Hepatocyte (in vitro differentiated cells): ENCODE data around the gene ARHGAP22. TPM values are rescaled to one million over a fixed set of nuclear protein-coding genes. Genes with fewer than 3 reads are reported as not detected.

Experiments used
- DNase-seq: peaks from one replicate; pipeline ENCODE4 v3.0.0-alpha.2; 2016; ENCODE audit warnings: low spot score
- H2AFZ ChIP-seq: fragments of 200-600 bp; sonication (generic); 2 replicates; pipeline ENCODE4 v1.6.0; 2016; ENCODE audit warnings: antibody characterized with exemption, mild to moderate bottlenecking
- H3K27ac ChIP-seq: fragments of 200-600 bp; sonication (generic); 2 replicates; pipeline ENCODE4 v1.5.1; 2016; ENCODE audit warnings: mild to moderate bottlenecking
- H3K27me3 ChIP-seq: fragments of 200-600 bp; sonication (generic); 2 replicates; pipeline ENCODE4 v1.6.1; 2016
- H3K36me3 ChIP-seq: fragments of 200-600 bp; sonication (generic); replicated peaks from 2 replicates; pipeline ENCODE4 v1.5.1; 2016; ENCODE audit warnings: low read depth; ENCODE audit not compliant: insufficient read depth
- H3K4me1 ChIP-seq: fragments of 200-600 bp; sonication (generic); 2 replicates; pipeline ENCODE4 v1.5.1; 2016; ENCODE audit warnings: mild to moderate bottlenecking, moderate library complexity; ENCODE audit not compliant: insufficient read depth
- H3K4me2 ChIP-seq: fragments of 200-600 bp; sonication (generic); 2 replicates; pipeline ENCODE4 v1.6.0; 2016
- H3K4me3 ChIP-seq: fragments of 200-600 bp; sonication (generic); 2 replicates; pipeline ENCODE4 v1.5.1; 2016; ENCODE audit warnings: mild to moderate bottlenecking
- H3K79me2 ChIP-seq: fragments of 200-600 bp; sonication (generic); 2 replicates; pipeline ENCODE4 v1.6.0; 2017; ENCODE audit warnings: mild to moderate bottlenecking
- H3K9me2 ChIP-seq: fragments of 200-600 bp; sonication (generic); replicated peaks from 2 replicates; pipeline ENCODE4 v1.6.0; 2017; ENCODE audit warnings: mild to moderate bottlenecking; ENCODE audit not compliant: insufficient read depth
- H3K9me3 ChIP-seq: fragments of 200-600 bp; sonication (generic); 2 replicates; pipeline ENCODE4 v1.5.1; 2016; ENCODE audit warnings: low read depth, mild to moderate bottlenecking
- H4K20me1 ChIP-seq: fragments of 200-600 bp; sonication (generic); 2 replicates; pipeline ENCODE4 v1.6.0; 2016; ENCODE audit warnings: mild to moderate bottlenecking; ENCODE audit not compliant: insufficient read depth, poor library complexity, severe bottlenecking
- CTCF ChIP-seq: fragments of 200-600 bp; sonication (generic); IDR thresholded peaks from 2 replicates; pipeline ENCODE4 v1.5.1; 2016; ENCODE audit warnings: antibody characterized with exemption, mild to moderate bottlenecking; ENCODE audit not compliant: poor library complexity
- EZH2 ChIP-seq: fragments of 200-600 bp; sonication (generic); IDR thresholded peaks from 2 replicates; pipeline ENCODE4 v1.6.1; 2016; ENCODE audit warnings: antibody characterized with exemption, mild to moderate bottlenecking, borderline replicate concordance
- EZH2phosphoT487 ChIP-seq: fragments of 200-600 bp; sonication (generic); IDR thresholded peaks from one replicate; pipeline ENCODE4 v1.6.1; 2018; ENCODE audit warnings: antibody characterized with exemption, mild to moderate bottlenecking, low read depth, moderate library complexity; ENCODE audit not compliant: unreplicated experiment, severe bottlenecking
- WGBS: methylation state at CpG from one replicate; pipeline ENCODE4 v1.1.6; 2016; ENCODE audit warnings: low lambda C conversion rate; ENCODE audit errors: missing lambda C conversion rate; 5-methylcytosine and 5-hydroxymethylcytosine counted together
- polyA plus RNA-seq: library from polyadenylated mRNA; unstranded; fragments of >200 nt; fragmentation: Nextera tagmentation; extraction: Ambion mirVana; gene quantifications from 2 replicates; pipeline ENCODE4 v1.2.1, GENCODE V29; 2016
- total RNA-seq: library from RNA; depleted of rRNA; stranded (reverse); fragments of >200 nt; gene quantifications from 2 replicates; pipeline ENCODE4 v1.2.3, GENCODE V29; 2014

Gene ARHGAP22
- total and polyA plus RNA-seq, 2 experiments from 2014 or later: 1.7 to 1.8 TPM

GRCh38 chr10:48456808-48457761 lies 147.8 kb downstream of the ARHGAP22 start:
- no peaks in the 10 kb centered on the region for H3K27me3 ChIP-seq
- no peaks in the 10 kb centered on the region for H3K9me2 ChIP-seq
- no peak overlapping the region for H2AFZ ChIP-seq
- H3K4me1 ChIP-seq: peaks cover 25% of the 10 kb centered on the region
- H3K9me3 ChIP-seq: no peaks in the 10 kb centered on the region
- no peak overlapping the region for H3K4me3 ChIP-seq
- DNase-seq: no peak
- no peaks in the 10 kb centered on the region for H3K36me3 ChIP-seq
- H3K4me2 ChIP-seq: no peak overlapping the region
- H4K20me1 ChIP-seq: no peaks in the 10 kb centered on the region
- H3K27ac ChIP-seq: no peak overlapping the region
- no peaks in the 10 kb centered on the region for H3K79me2 ChIP-seq
- WGBS: 81% methylated on average over 17 of the region's 24 CpGs
- TF ChIP-seq EZH2phosphoT487 (no peak), EZH2 (no peak), CTCF (no peak)

GRCh38 chr10:48456361-48456804 lies 148.5 kb downstream of the ARHGAP22 start:
- no peaks in the 10 kb centered on the region for H3K36me3 ChIP-seq
- H3K4me1 ChIP-seq: peaks cover 25% of the 10 kb centered on the region
- no peaks in the 10 kb centered on the region for H3K9me2 ChIP-seq
- TF ChIP-seq EZH2phosphoT487: no peak
- peak; percentile 56 for DNase-seq
- no peak overlapping the region for H3K27ac ChIP-seq
- no peak overlapping the region for H2AFZ ChIP-seq
- H3K27me3 ChIP-seq: no peaks in the 10 kb centered on the region
- no peaks in the 10 kb centered on the region for H3K79me2 ChIP-seq
- no peak overlapping the region for H3K4me2 ChIP-seq
- WGBS: 62% methylated on average over 6 of the region's 9 CpGs
- no peak overlapping the region for H3K4me3 ChIP-seq
- H3K9me3 ChIP-seq: no peaks in the 10 kb centered on the region
- H4K20me1 ChIP-seq: no peaks in the 10 kb centered on the region

GRCh38 chr10:48455392-48456151 lies 149.3 kb downstream of the ARHGAP22 start:
- Histone ChIP-seq H4K20me1 (no peaks in the 10 kb centered on the region), H3K9me2 (no peaks in the 10 kb centered on the region), H3K9me3 (no peaks in the 10 kb centered on the region), H3K36me3 (no peaks in the 10 kb centered on the region), H3K27me3 (no peaks in the 10 kb centered on the region), H3K4me3 (no peak overlapping the region), H3K27ac (no peak overlapping the region), H2AFZ (no peak overlapping the region), H3K4me2 (no peak overlapping the region), H3K4me1 (peaks cover 25% of the 10 kb centered on the region), H3K79me2 (no peaks in the 10 kb centered on the region)
- DNase-seq: no peak
- 97% methylated on average over 15 of the region's 15 CpGs for WGBS
- TF ChIP-seq CTCF (no peak), EZH2 (no peak), EZH2phosphoT487 (no peak)

- Histone ChIP-seq H4K20me1 (no peaks in the 10 kb centered on the region), H3K36me3 (no peaks in the 10 kb centered on the region), H3K4me3 (no peak overlapping the region), H3K27me3 (no peaks in the 10 kb centered on the region), H3K4me2 (no peak overlapping the region), H3K4me1 (peaks cover 25% of the 10 kb centered on the region), H2AFZ (no peak overlapping the region), H3K79me2 (no peaks in the 10 kb centered on the region), H3K27ac (no peak overlapping the region), H3K9me3 (no peaks in the 10 kb centered on the region), H3K9me2 (no peaks in the 10 kb centered on the region)
- DNase-seq: no peak
- no peak for TF ChIP-seq EZH2
- TF ChIP-seq CTCF: no peak
- TF ChIP-seq EZH2phosphoT487: no peak
- 86% methylated on average over 11 of the region's 11 CpGs for WGBS
These were observed 149.8 kb downstream of the ARHGAP22 start for GRCh38 chr10:48455055-48455391.
